ENCODE results near the gene NPPB.

The NPPB gene

GRCh38 chr1:11825131-11825530 is 33.6 kb downstream of the NPPB start:
- Histone ChIP-seq H3K4me3 (IDR thresholded peaks at IDR 0.05; ENCODE audit: insufficient read depth, low read depth, low read length) (no peak overlapping the region), H3K36me3 (ENCODE audit: insufficient read depth) (no peaks in the 10 kb centered on the region), H3K9ac (no peak overlapping the region), H3K79me2 (ENCODE audit: insufficient read depth, low read depth) (no peaks in the 10 kb centered on the region), H3K27ac (no peak overlapping the region), H3K4me1 (ENCODE audit: low read depth, poor library complexity, severe bottlenecking) (no peaks in the 10 kb centered on the region), H3K4me2 (no peak overlapping the region), H2AFZ (ENCODE audit: low read depth) (no peak overlapping the region), H3K27me3 (ENCODE audit: insufficient read depth, low read depth) (no peaks in the 10 kb centered on the region), H4K20me1 (ENCODE audit: insufficient read depth) (no peaks in the 10 kb centered on the region)
- no peak for TF ChIP-seq CTCF (conservative IDR thresholded peaks at IDR 0.05; ENCODE audit: low read depth, low read length)

GRCh38 chr1:11823366-11824137 is 35.2 kb downstream of the NPPB start:
- Histone ChIP-seq H3K9ac (no peak overlapping the region), H3K79me2 (ENCODE audit: insufficient read depth, low read depth) (no peaks in the 10 kb centered on the region), H2AFZ (ENCODE audit: low read depth) (no peak overlapping the region), H3K27me3 (ENCODE audit: insufficient read depth, low read depth) (no peaks in the 10 kb centered on the region), H3K36me3 (ENCODE audit: insufficient read depth) (no peaks in the 10 kb centered on the region), H3K4me1 (ENCODE audit: low read depth, poor library complexity, severe bottlenecking) (no peaks in the 10 kb centered on the region), H4K20me1 (ENCODE audit: insufficient read depth) (no peaks in the 10 kb centered on the region), H3K4me3 (IDR thresholded peaks at IDR 0.05; ENCODE audit: insufficient read depth, low read depth, low read length) (no peak overlapping the region), H3K4me2 (no peak overlapping the region), H3K27ac (no peak overlapping the region)
- no peak for TF ChIP-seq CTCF (conservative IDR thresholded peaks at IDR 0.05; ENCODE audit: low read depth, low read length)

- no peak for TF ChIP-seq CTCF (conservative IDR thresholded peaks at IDR 0.05; ENCODE audit: low read depth, low read length)
- no peaks in the 10 kb centered on the region for H4K20me1 ChIP-seq (ENCODE audit: insufficient read depth)
These were observed 36.7 kb downstream of the NPPB start for GRCh38 chr1:11822091-11822490.

GRCh38 chr1:11817192-11817591 is 41.6 kb downstream of the NPPB start:
- no peak overlapping the region for H3K9ac ChIP-seq
- H3K27me3 ChIP-seq (ENCODE audit: insufficient read depth, low read depth): no peaks in the 10 kb centered on the region
- H4K20me1 ChIP-seq (ENCODE audit: insufficient read depth): no peaks in the 10 kb centered on the region
- TF ChIP-seq CTCF (conservative IDR thresholded peaks at IDR 0.05; ENCODE audit: low read depth, low read length): no peak
- H2AFZ ChIP-seq (ENCODE audit: low read depth): no peak overlapping the region
- no peaks in the 10 kb centered on the region for H3K36me3 ChIP-seq (ENCODE audit: insufficient read depth)
- no peaks in the 10 kb centered on the region for H3K4me1 ChIP-seq (ENCODE audit: low read depth, poor library complexity, severe bottlenecking)
- no peak overlapping the region for H3K4me2 ChIP-seq
- H3K4me3 ChIP-seq (IDR thresholded peaks at IDR 0.05; ENCODE audit: insufficient read depth, low read depth, low read length): no peak overlapping the region
- H3K27ac ChIP-seq: no peak overlapping the region
- no peaks in the 10 kb centered on the region for H3K79me2 ChIP-seq (ENCODE audit: insufficient read depth, low read depth)

More at GRCh38 chr1:11822091-11822490, 36.7 kb downstream of the NPPB start:
- H2AFZ ChIP-seq (ENCODE audit: low read depth): no peak overlapping the region
- H3K4me2 ChIP-seq: no peak overlapping the region
- no peaks in the 10 kb centered on the region for H3K27me3 ChIP-seq (ENCODE audit: insufficient read depth, low read depth)
- no peaks in the 10 kb centered on the region for H3K79me2 ChIP-seq (ENCODE audit: insufficient read depth, low read depth)
- H3K4me1 ChIP-seq (ENCODE audit: low read depth, poor library complexity, severe bottlenecking): no peaks in the 10 kb centered on the region
- no peak overlapping the region for H3K27ac ChIP-seq
- no peak overlapping the region for H3K9ac ChIP-seq
- no peak overlapping the region for H3K4me3 ChIP-seq (IDR thresholded peaks at IDR 0.05; ENCODE audit: insufficient read depth, low read depth, low read length)
- no peaks in the 10 kb centered on the region for H3K36me3 ChIP-seq (ENCODE audit: insufficient read depth)

All from KMS-11 (cell line).